ENCODE measurements around the gene UBXN7. TPM values are rescaled to one million over a fixed set of nuclear protein-coding genes. Genes with fewer than 3 reads are reported as not detected.
"Not testable (repeated sequence)": the region's sequence is repeated elsewhere in the genome, so short reads cannot be mapped to it uniquely, and the experiment has no call there.

UBXN7 gene
- total RNA-seq, 2 donors from 2014 or later: 109 to 120 TPM

DNA sequence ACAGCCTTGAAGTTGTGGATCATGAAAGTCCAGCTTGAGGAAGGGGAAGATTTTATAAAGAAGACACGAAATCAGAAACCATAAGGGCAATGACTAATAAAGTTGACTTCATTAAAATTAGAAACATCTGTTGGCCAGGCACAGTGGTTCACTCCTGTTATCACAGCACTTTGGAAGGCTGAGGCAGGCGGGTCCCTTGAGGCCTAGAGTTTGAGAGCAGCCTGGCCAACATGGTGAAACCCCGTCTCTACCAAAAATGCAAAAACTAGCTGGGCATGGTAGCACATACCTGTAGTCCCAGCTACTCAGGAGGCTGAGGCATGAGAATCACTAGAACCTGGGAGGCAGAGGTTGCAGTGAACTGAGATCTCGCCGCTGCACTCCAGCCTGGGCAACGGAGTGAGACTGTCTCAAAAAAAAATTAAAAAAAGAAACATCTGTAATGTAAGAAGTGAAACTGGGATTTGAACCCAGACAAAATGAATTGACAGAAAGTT is 7.9 kb upstream of the UBXN7 start:
- H3K9ac ChIP-seq (ENCODE audit: extremely low read depth, low read length, poor library complexity, severe bottlenecking): no peak overlapping the region
- H3K4me3 Mint-ChIP-seq: no peak overlapping the region
- no peaks in the 10 kb centered on the region for H3K4me1 ChIP-seq (ENCODE audit: control insufficient read depth, insufficient read depth, low read length)
- no peak overlapping the region for H3K4me3 ChIP-seq (ENCODE audit: low read length)
- no peaks in the 10 kb centered on the region for H3K9me3 Mint-ChIP-seq
- no peak for TF ChIP-seq CTCF (conservative IDR thresholded peaks at IDR 0.05)
- H3K4me1 Mint-ChIP-seq: no peaks in the 10 kb centered on the region
- H3K9me3 ChIP-seq (ENCODE audit: control insufficient read depth, low read length): no peaks in the 10 kb centered on the region
- no peaks in the 10 kb centered on the region for H3K27me3 ChIP-seq (ENCODE audit: control insufficient read depth, insufficient read depth, low read length, poor library complexity, severe bottlenecking)
- H3K36me3 ChIP-seq (ENCODE audit: control insufficient read depth, insufficient read depth, low read length): no peaks in the 10 kb centered on the region
- no peak overlapping the region for H3K27ac Mint-ChIP-seq
- H3K27ac ChIP-seq (ENCODE audit: low read depth, low read length): no peak overlapping the region
- no peak for DNase-seq
- 96 to 97% methylated on average over 6 of the region's 6 CpGs for whole genome bisulfite sequencing, 2 experiments (ENCODE audit: insufficient coverage in 1 of 2, insufficient read length in 1 of 2)
- H3K27me3 Mint-ChIP-seq (ENCODE audit: insufficient read depth): no peaks in the 10 kb centered on the region
- no peaks in the 10 kb centered on the region for H3K36me3 Mint-ChIP-seq (ENCODE audit: low read depth)

DNA sequence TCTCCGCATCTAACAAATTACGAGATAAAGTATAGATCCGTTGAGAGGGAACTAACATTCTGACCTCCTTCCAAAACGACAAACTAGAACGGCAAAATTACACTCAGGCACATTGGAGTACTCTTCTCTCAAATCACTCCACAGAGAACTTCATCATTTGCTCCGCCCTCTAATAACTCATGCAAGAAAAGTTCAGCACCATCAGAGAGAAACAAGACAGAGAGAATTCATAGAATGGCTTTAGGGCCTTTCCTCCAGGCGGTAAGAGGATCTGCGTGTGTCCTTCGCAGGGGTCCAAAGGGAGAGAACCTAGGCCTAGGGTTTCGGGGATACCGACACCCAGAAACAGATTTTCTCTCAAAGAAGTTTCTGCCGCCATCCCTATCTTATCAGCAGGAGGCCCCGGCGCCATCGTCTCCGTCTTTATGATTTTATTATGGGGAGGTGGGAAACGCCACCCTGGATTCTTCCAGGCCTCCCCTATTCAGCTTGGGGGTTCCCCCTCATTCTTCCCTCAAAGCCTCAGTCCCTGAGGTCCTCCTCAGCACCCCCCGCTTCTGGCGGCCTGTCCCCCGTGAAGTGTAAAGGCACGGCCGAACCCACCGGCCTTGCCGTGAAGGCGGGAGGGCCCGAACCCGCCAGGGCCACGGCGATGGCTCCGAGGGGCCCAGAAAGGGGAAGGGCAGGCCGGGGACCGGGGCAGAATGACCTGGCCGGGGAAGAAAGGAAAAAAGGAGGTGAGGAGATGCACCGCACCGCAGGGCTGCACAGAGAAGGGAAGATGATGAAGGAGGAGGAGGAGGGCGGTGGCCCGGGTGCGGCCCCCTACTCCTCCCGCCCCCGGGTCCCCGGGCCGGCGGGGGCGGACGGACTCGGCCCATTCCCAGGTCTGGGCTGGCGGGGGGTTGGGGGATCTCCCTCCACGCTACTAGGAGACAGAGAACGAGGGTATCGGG is 768 bp downstream of the UBXN7 start:
- Mint-ChIP-seq H3K9me3 (no peaks in the 10 kb centered on the region), H3K4me1 (peaks cover 6% of the 10 kb centered on the region), H3K36me3 (ENCODE audit: low read depth) (peaks cover 17% of the 10 kb centered on the region), H3K27ac (peak overlapping the region; percentile 94), H3K4me3 (peak overlapping the region; percentile 66), H3K27me3 (ENCODE audit: insufficient read depth) (no peaks in the 10 kb centered on the region)
- peak overlapping the region; percentile 86 for H3K4me3 ChIP-seq (ENCODE audit: low read length)
- peaks cover 15% of the 10 kb centered on the region for H3K36me3 ChIP-seq (ENCODE audit: control insufficient read depth, insufficient read depth, low read length)
- no peak for TF ChIP-seq CTCF (conservative IDR thresholded peaks at IDR 0.05)
- no peak for DNase-seq
- H3K4me1 ChIP-seq (ENCODE audit: control insufficient read depth, insufficient read depth, low read length): no peaks in the 10 kb centered on the region
- no peaks in the 10 kb centered on the region for H3K9me3 ChIP-seq (ENCODE audit: control insufficient read depth, low read length)
- peak overlapping the region; percentile 79 for H3K9ac ChIP-seq (ENCODE audit: extremely low read depth, low read length, poor library complexity, severe bottlenecking)
- peak overlapping the region; percentile 55 for H3K27ac ChIP-seq (ENCODE audit: low read depth, low read length)
- H3K27me3 ChIP-seq (ENCODE audit: control insufficient read depth, insufficient read depth, low read length, poor library complexity, severe bottlenecking): no peaks in the 10 kb centered on the region
- 0 to 2% methylated on average over 11 to 50 of the region's 50 CpGs for WGBS, 2 experiments (ENCODE audit: insufficient coverage in 1 of 2, insufficient read length in 1 of 2)

DNA sequence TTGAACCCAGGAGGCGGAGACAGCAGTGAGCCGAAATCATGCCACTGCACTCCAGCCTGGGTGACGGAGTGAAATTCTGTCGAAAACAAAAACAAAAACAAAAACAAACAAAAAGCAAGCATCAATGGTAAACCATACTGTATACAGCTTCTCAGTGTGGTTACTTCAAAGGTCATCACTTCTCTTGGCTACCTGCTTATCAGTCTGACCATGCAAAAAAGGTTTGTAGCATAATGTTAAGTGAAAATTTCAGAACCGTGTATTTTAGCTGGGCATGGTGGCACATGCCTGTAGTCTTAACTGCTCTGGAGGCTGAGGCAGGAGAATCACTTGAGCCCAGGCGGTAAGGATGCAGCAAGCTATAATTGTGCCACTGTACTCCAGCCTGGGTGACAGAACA is 4.2 kb downstream of the UBXN7 start:
- H3K4me1 ChIP-seq (ENCODE audit: control insufficient read depth, insufficient read depth, low read length): peaks cover 5% of the 10 kb centered on the region
- 83 to 97% methylated on average over 6 of the region's 6 CpGs for WGBS, 2 experiments (ENCODE audit: insufficient coverage in 1 of 2, insufficient read length in 1 of 2)
- H3K27ac ChIP-seq (ENCODE audit: low read depth, low read length): no peak overlapping the region
- no peaks in the 10 kb centered on the region for H3K27me3 Mint-ChIP-seq (ENCODE audit: insufficient read depth)
- no peaks in the 10 kb centered on the region for H3K27me3 ChIP-seq (ENCODE audit: control insufficient read depth, insufficient read depth, low read length, poor library complexity, severe bottlenecking)
- no peak overlapping the region for H3K27ac Mint-ChIP-seq
- no peak overlapping the region for H3K4me3 ChIP-seq (ENCODE audit: low read length)
- H3K4me1 Mint-ChIP-seq: peaks cover 11% of the 10 kb centered on the region
- no peak overlapping the region for H3K9ac ChIP-seq (ENCODE audit: extremely low read depth, low read length, poor library complexity, severe bottlenecking)
- no peak for DNase-seq
- peaks cover 23% of the 10 kb centered on the region for H3K36me3 Mint-ChIP-seq (ENCODE audit: low read depth)
- no peak overlapping the region for H3K4me3 Mint-ChIP-seq
- no peaks in the 10 kb centered on the region for H3K9me3 ChIP-seq (ENCODE audit: control insufficient read depth, low read length)
- H3K9me3 Mint-ChIP-seq: no peaks in the 10 kb centered on the region
- peaks cover 15% of the 10 kb centered on the region for H3K36me3 ChIP-seq (ENCODE audit: control insufficient read depth, insufficient read depth, low read length)
- TF ChIP-seq CTCF (conservative IDR thresholded peaks at IDR 0.05): no peak

DNA sequence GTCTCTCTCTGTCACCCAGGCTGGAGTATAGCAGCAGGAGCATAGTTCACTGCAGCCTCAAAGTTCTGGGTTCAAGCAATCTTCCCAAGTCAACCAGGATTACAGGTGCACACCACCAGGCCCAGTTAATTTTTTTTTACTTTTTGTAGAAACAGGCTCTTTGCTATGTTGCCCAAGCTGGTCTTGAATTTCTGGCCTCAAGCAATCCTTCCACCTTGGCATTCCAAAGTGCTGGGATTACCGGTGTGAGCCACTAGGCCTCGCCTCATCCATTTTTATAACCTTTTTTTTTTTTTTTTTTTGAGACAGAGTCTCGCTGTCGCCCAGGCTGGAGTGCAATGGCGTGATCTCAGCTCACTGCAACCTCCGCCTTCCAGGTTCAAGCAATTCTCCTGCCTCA is 7.8 kb downstream of the UBXN7 start:
- H3K27ac ChIP-seq (ENCODE audit: low read depth, low read length); H3K9me3 ChIP-seq (ENCODE audit: control insufficient read depth, low read length); H3K9ac ChIP-seq (ENCODE audit: extremely low read depth, low read length, poor library complexity, severe bottlenecking); H3K4me3 ChIP-seq (ENCODE audit: low read length); H3K9me3 Mint-ChIP-seq; DNase-seq; H3K4me3 Mint-ChIP-seq; H3K27ac Mint-ChIP-seq; H3K27me3 Mint-ChIP-seq (ENCODE audit: insufficient read depth); H3K27me3 ChIP-seq (ENCODE audit: control insufficient read depth, insufficient read depth, low read length, poor library complexity, severe bottlenecking); H3K4me1 ChIP-seq (ENCODE audit: control insufficient read depth, insufficient read depth, low read length): not testable (repeated sequence)
- H3K36me3 ChIP-seq (ENCODE audit: control insufficient read depth, insufficient read depth, low read length): peaks cover 15% of the 10 kb centered on the region
- Mint-ChIP-seq H3K4me1 (peaks cover 15% of the 10 kb centered on the region), H3K36me3 (ENCODE audit: low read depth) (peaks cover 20% of the 10 kb centered on the region)
- WGBS, 2 experiments (ENCODE audit: insufficient coverage in 1 of 2, insufficient read length in 1 of 2): 91 to 95% methylated on average over 6 of the region's 6 CpGs
